DMS 273 (cell line): ENCODE results near the gene SCGB3A2.

ENCODE experiments used
- DNase-seq: peaks from one replicate; lab custom pipeline; 2025; ENCODE audit not compliant: unreplicated experiment; lab: John Stamatoyannopoulos, UW

SCGB3A2 gene

GRCh38 chr5:147902609-147903115 is 24.2 kb downstream of the SCGB3A2 start:
- no peak for DNase-seq

GRCh38 chr5:147904110-147904509 is 25.6 kb downstream of the SCGB3A2 start:
- DNase-seq, result no peak

- DNase-seq, result no peak
Observed at GRCh38 chr5:147906326-147907095, 28.0 kb downstream of the SCGB3A2 start, which contains the start of gene C5orf46. Gene C5orf46, minus strand, starts transcription at chr5:147906538. Its CDS starts 37 bp downstream, at chr5:147906501.

DNA sequence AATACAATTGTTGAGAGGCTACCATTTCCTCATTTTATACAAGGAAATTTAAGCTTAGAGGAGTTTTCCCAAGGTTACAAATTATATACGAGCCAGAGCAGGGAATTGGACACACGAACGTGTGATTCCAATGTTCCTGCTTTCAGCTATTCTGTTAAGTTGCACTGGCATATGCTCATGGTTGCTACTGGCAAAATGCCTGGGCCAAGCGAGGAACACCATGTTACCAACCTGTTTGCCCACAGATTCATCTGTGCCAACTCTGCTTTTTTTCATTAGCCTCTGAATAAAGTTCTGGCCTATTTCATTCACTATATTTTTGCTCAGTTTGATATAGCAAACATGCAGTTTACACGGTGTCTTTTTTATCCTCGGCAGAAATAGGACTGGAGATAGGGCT is 32.9 kb downstream of the SCGB3A2 start:
- peak; percentile 75 for DNase-seq

DNA sequence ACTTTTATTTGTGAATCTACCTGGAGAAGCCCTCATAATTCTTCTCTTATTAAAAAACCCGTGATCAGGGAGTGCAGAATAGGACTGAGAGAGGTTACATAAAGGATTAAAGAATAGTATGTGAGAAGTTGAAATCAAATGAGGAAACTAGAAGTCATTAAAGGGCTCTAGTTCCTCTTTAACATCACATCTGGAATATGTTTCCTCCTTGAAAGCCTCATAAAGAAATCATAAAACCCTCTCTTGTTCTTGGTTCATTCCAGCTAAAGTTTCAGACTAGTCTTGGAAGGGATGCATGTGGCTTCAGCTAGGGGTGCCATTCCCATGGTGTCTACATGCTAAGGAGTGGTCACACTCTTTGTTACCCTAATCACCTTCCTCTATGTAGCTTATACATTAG is 33.5 kb downstream of the SCGB3A2 start:
- no peak for DNase-seq

DNA sequence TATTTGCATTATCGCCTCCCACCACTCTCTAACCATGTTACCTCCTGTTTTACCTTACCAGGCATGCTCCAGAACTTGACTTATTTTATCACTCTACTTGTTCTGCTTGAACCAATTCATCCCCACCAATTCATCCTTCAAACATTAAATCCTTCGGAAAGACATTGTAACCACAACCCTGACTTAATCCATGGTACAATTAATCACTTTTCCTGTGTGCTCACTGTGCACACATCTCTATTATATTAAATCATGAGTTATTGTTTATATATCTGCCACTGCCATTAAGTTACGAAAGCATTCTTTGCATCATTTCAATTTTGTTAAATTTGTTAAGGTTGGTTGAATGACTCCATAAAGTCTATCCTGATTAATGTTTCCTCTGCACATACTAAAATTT is 35.3 kb downstream of the SCGB3A2 start:
- no peak for DNase-seq

GRCh38 chr5:147918101-147918685 is 39.7 kb downstream of the SCGB3A2 start:
- DNase-seq, result no peak

- DNase-seq, result no peak
Observed at GRCh38 chr5:147918899-147919298, 40.4 kb downstream of the SCGB3A2 start.

DNA sequence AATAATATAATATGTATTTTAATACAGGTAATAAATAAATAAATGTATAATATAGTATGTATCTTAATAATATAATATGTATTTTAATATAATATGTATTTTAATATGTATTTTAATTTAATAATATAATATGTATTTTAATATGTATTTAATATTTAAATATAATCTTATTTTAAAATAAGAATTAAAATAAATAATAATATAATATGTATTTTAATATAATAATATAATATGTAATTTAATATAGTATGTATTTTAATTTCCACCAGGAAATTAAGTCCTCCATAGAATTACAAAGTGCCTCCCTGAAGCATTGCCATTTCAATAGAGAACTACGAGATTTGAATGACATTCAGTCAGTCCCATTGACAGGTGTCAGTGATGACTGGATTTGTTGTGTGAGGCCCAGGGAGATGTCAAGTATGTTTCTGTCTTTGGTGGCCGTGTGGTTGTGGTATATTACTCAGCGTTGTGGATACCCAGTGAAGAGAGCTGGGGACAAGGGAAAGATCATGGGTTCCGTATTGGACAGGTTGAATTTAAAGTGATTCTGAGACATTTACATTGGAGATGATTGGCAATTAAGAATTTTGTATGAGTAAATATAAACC is 42.0 kb downstream of the SCGB3A2 start:
- DNase-seq, result no peak

DNA sequence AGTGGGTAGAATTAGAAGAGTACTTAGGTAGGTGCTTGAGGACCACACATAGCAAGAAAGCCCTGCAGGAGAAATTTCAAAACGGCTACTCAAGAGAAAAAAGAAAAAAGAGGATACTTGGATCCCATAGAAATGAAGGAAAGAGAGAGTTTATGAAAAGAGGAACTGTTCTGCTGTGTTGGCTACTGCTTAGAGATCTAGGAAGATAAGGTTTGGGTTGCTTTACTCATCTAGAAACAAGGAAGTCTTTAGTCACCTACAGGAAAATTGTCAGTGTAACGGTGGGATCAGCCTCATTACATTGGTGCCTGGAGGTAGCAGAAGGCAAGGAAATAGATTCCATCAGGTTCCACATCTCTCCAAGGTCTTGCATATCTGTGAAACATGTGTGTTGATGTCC is 42.6 kb downstream of the SCGB3A2 start:
- no peak for DNase-seq

DNA sequence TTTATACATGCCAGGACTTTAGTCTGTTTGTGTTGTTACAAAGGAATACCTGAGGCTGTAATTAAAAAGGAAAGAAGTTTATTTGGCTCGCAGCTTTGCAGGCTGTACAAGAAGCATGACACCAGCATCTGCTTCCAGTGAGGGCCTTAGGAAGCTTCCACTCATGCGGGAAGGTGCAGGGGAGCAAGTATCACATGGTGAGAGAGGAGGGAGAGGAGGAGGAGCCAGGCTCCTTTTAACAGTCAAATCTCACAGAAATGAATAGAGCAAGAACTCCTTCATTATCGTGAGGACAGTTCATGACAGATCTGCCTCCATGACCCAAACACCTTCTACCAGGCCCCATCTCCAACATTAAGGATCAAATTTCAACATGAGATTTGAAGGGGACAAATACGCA is 46.5 kb downstream of the SCGB3A2 start:
- no peak for DNase-seq

DNA sequence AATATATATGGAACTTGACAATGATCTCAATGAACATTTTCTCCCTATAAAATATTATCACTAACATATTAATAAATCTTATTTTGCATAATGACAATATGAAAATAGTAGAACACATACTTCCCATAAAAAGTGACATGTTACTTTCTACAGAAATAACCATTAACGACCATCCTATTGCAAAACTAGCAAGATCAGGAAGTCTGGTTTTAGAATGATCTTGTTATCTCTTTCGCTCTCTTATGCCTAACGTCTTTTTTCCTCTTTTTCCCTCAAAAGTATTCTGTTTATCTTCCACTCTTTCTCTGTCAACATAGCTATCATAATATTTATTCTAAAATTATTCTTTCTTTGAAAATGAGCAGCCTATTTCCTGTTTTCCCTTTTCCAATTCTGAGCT is 49.4 kb downstream of the SCGB3A2 start:
- DNase-seq, result no peak

GRCh38 chr5:147930769-147931168 is 52.3 kb downstream of the SCGB3A2 start:
- no peak for DNase-seq
